Karpas-422 (cell line): Measurements from ENCODE around the gene CPT1C. TPM values are rescaled to one million over a fixed set of nuclear protein-coding genes. Genes with fewer than 3 reads are reported as not detected.

Source experiments
- DNase-seq: peaks from one replicate; pipeline ENCODE4 v3.0.0-alpha.2; 2015
- H2AFZ ChIP-seq: fragments of 200-600 bp; sonication (generic); 2 replicates; pipeline ENCODE4 v1.6.1; 2014; ENCODE audit warnings: antibody characterized with exemption, low read length, mixed read lengths
- H3K27ac ChIP-seq: fragments of 200-600 bp; sonication (generic); 2 replicates; pipeline ENCODE4 v1.5.1; 2014; ENCODE audit warnings: mild to moderate bottlenecking, low read length, moderate library complexity
- H3K27me3 ChIP-seq: fragments of 200-600 bp; sonication (generic); 2 replicates; pipeline ENCODE4 v1.6.1; 2014; ENCODE audit warnings: low read length, mixed read lengths
- H3K36me3 ChIP-seq: fragments of 200-600 bp; sonication (generic); 2 replicates; pipeline ENCODE4 v1.6.1; 2014; ENCODE audit warnings: low read length, mixed read lengths; ENCODE audit not compliant: insufficient read depth
- H3K4me1 ChIP-seq: fragments of 200-600 bp; sonication (generic); 2 replicates; pipeline ENCODE4 v1.6.1; 2014; ENCODE audit warnings: mild to moderate bottlenecking, low read length, mixed read lengths
- H3K4me2 ChIP-seq: fragments of 200-600 bp; sonication (generic); 2 replicates; pipeline ENCODE4 v1.6.1; 2014; ENCODE audit warnings: low read length, low read depth, mild to moderate bottlenecking; ENCODE audit not compliant: poor library complexity, severe bottlenecking
- H3K4me3 ChIP-seq: fragments of 200-600 bp; sonication (generic); 2 replicates; pipeline ENCODE4 v1.5.1; 2014; ENCODE audit warnings: mild to moderate bottlenecking, antibody characterized with exemption, low read length, mixed read lengths
- H3K79me2 ChIP-seq: fragments of 200-600 bp; sonication (generic); 2 replicates; pipeline ENCODE4 v1.6.1; 2014; ENCODE audit warnings: mild to moderate bottlenecking, low read length, mixed read lengths
- H3K9ac ChIP-seq: fragments of 200-600 bp; sonication (generic); 2 replicates; pipeline ENCODE4 v1.6.0; 2014; ENCODE audit warnings: low read length
- H3K9me2 ChIP-seq: fragments of 200-600 bp; sonication (generic), shearing (Covaris generic); replicated peaks from 2 replicates; pipeline ENCODE4 v1.6.0; 2014; ENCODE audit warnings: mild to moderate bottlenecking, low read length, moderate library complexity; ENCODE audit not compliant: insufficient read depth
- H3K9me3 ChIP-seq: fragments of 300-700, 200-600 bp; sonication (generic); 2 replicates; pipeline ENCODE4 v1.6.1; 2014; ENCODE audit warnings: low read length, mixed read lengths
- H4K20me1 ChIP-seq: fragments of 200-600 bp; sonication (generic); 2 replicates; pipeline ENCODE4 v1.6.1; 2014; ENCODE audit warnings: mild to moderate bottlenecking, antibody characterized with exemption, low read length, low read depth; ENCODE audit not compliant: insufficient read depth
- total RNA-seq: library from RNA; depleted of rRNA; stranded (reverse); fragments of >200 nt; shearing (Covaris generic); gene quantifications from 2 replicates; pipeline ENCODE4 v1.2.3, GENCODE V29; 2014; ENCODE audit warnings: low replicate concordance

The CPT1C gene
- total RNA-seq, 1 experiment from 2014 or later: 0.26 TPM

GRCh38 chr19:49657493-49658138 is 33.3 kb upstream of the CPT1C start:
- Histone ChIP-seq H3K79me2 (peaks cover 4% of the 10 kb centered on the region), H2AFZ (no peak overlapping the region), H3K36me3 (peaks cover 37% of the 10 kb centered on the region), H3K4me1 (no peaks in the 10 kb centered on the region), H3K4me3 (no peak overlapping the region), H3K27ac (no peak overlapping the region), H3K27me3 (no peaks in the 10 kb centered on the region), H3K9ac (no peak overlapping the region), H3K9me2 (no peaks in the 10 kb centered on the region), H3K9me3 (no peaks in the 10 kb centered on the region), H4K20me1 (peaks cover 26% of the 10 kb centered on the region), H3K4me2 (no peak overlapping the region)
- DNase-seq: no peak

GRCh38 chr19:49658139-49658517 is 32.8 kb upstream of the CPT1C start:
- Histone ChIP-seq H3K4me2 (no peak overlapping the region), H3K9me3 (no peaks in the 10 kb centered on the region), H3K27me3 (no peaks in the 10 kb centered on the region), H3K4me3 (no peak overlapping the region), H4K20me1 (peaks cover 22% of the 10 kb centered on the region), H3K36me3 (peaks cover 37% of the 10 kb centered on the region), H3K27ac (no peak overlapping the region), H3K9me2 (no peaks in the 10 kb centered on the region), H3K9ac (no peak overlapping the region), H3K4me1 (no peaks in the 10 kb centered on the region; the same call in 1 of the 2 replicates), H2AFZ (no peak overlapping the region), H3K79me2 (peaks cover 9% of the 10 kb centered on the region)
- no peak for DNase-seq

GRCh38 chr19:49658566-49659442 is 32.1 kb upstream of the CPT1C start:
- no peak overlapping the region for H3K27ac ChIP-seq
- no peaks in the 10 kb centered on the region for H3K9me2 ChIP-seq
- H3K9me3 ChIP-seq: no peaks in the 10 kb centered on the region
- no peak overlapping the region for H3K4me2 ChIP-seq
- H3K36me3 ChIP-seq: peaks cover 40% of the 10 kb centered on the region
- peaks cover 16% of the 10 kb centered on the region for H3K79me2 ChIP-seq
- H3K4me3 ChIP-seq: no peak overlapping the region
- peak; percentile 49 for DNase-seq
- no peak overlapping the region for H2AFZ ChIP-seq
- H3K4me1 ChIP-seq: peaks cover 7% of the 10 kb centered on the region
- no peak overlapping the region for H3K9ac ChIP-seq
- peaks cover 23% of the 10 kb centered on the region for H4K20me1 ChIP-seq
- no peaks in the 10 kb centered on the region for H3K27me3 ChIP-seq

- Histone ChIP-seq H3K36me3 (peaks cover 28% of the 10 kb centered on the region; the same call in 1 of the 2 replicates), H3K27ac (no peak overlapping the region), H3K79me2 (peaks cover 30% of the 10 kb centered on the region), H3K4me3 (no peak overlapping the region), H3K4me1 (peaks cover 12% of the 10 kb centered on the region), H3K4me2 (no peak overlapping the region), H3K9me3 (no peaks in the 10 kb centered on the region), H2AFZ (no peak overlapping the region), H4K20me1 (peaks cover 21% of the 10 kb centered on the region), H3K27me3 (no peaks in the 10 kb centered on the region), H3K9me2 (no peaks in the 10 kb centered on the region), H3K9ac (no peak overlapping the region)
- DNase-seq: no peak
Measured at GRCh38 chr19:49660338-49660961, 30.5 kb upstream of the CPT1C start.

DNA sequence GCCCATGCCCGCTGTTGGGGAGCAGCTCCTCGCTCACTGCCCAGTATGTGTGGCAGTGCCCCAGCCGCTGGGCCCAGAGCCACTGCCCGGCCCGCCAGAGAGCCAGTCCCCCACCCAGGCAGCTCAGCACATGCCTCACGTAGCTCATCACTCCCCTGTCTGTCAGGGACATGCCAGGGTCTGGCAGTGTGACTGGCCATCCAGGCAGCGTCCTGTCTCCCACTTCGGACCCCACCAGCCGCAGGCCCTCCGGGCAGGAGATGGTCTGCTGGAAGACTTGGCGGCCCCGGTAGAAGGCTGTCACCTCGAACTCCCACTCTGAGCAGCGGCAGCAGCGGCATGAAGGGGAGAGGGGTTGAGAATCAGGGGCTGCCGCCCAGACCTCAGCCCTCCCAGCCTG is 28.9 kb upstream of the CPT1C start:
- Histone ChIP-seq H3K9ac (no peak overlapping the region), H3K27ac (no peak overlapping the region)

GRCh38 chr19:49663224-49663623 is 27.7 kb upstream of the CPT1C start:
- no peaks in the 10 kb centered on the region for H3K27me3 ChIP-seq
- H4K20me1 ChIP-seq: peaks cover 21% of the 10 kb centered on the region
- no peak overlapping the region for H3K9ac ChIP-seq
- peak overlapping the region; percentile 75; the same call in 1 of the 2 replicates for H3K4me3 ChIP-seq
- no peak for DNase-seq
- H3K27ac ChIP-seq: no peak overlapping the region
- peak overlapping the region; percentile 91 for H3K4me2 ChIP-seq
- no peaks in the 10 kb centered on the region for H3K9me3 ChIP-seq
- no peak overlapping the region for H2AFZ ChIP-seq
- peaks cover 25% of the 10 kb centered on the region for H3K4me1 ChIP-seq
- H3K9me2 ChIP-seq: no peaks in the 10 kb centered on the region
- peaks cover 51% of the 10 kb centered on the region for H3K79me2 ChIP-seq
- H3K36me3 ChIP-seq: peaks cover 28% of the 10 kb centered on the region; the same call in 1 of the 2 replicates

More for the DNA sequence above, 28.9 kb upstream of the CPT1C start:
- Histone ChIP-seq H3K36me3 (peaks cover 28% of the 10 kb centered on the region; the same call in 1 of the 2 replicates), H3K9me3 (no peaks in the 10 kb centered on the region), H3K9me2 (no peaks in the 10 kb centered on the region), H4K20me1 (peaks cover 21% of the 10 kb centered on the region), H3K27me3 (no peaks in the 10 kb centered on the region), H3K4me2 (no peak overlapping the region), H3K79me2 (peaks cover 42% of the 10 kb centered on the region), H3K4me1 (peaks cover 17% of the 10 kb centered on the region), H3K4me3 (no peak overlapping the region), H2AFZ (no peak overlapping the region)
- DNase-seq: no peak

DNA sequence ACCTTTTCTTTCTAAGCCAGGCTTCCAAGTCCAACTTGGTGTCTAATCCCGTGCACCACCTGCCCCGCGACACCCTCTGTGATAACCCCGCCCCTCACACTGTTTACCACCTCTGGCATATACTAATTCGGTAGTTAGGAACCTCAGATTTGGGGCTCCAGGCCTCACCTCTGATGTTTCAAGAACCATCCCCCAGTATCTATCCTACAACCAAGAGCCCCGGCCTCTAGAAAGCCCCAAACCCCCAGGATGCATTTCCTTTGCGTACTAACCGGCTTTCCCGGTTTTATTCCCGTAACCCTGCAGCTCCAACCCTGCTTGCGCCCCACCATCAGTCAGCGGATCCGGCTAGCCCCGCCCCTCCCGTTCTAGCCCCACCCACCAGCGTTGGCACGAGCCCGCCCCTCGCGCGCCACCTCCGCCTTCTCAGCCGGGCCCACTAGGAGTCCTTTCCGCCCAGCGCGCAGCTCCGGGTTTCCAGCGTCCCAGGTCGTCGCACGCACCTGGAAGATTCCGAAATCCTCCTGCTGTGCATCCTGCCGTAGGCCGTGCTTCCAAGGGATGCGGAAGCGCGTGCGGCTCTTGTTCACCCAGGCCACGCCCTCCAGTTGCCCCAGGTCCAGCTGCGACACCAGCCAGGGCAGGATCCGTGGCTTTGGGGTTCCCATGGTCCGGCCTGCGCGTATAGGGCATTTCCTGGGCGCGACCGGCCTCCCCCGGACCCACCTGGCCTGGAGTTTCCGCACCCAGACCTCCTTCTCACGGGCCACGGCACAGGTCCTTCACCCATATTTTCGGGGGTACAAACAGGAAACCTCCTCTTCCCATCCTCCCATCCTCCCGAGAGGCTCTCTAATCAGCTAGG is 26.5 kb upstream of the CPT1C start:
- H3K4me3 ChIP-seq: peak overlapping the region; percentile 75
- no peaks in the 10 kb centered on the region for H3K27me3 ChIP-seq
- DNase-seq: peak; percentile 95
- peak overlapping the region; percentile 85 for H3K9ac ChIP-seq
- H3K4me1 ChIP-seq: peaks cover 25% of the 10 kb centered on the region
- H4K20me1 ChIP-seq: peaks cover 15% of the 10 kb centered on the region
- H3K9me2 ChIP-seq: no peaks in the 10 kb centered on the region
- H2AFZ ChIP-seq: no peak overlapping the region
- H3K79me2 ChIP-seq: peaks cover 51% of the 10 kb centered on the region
- peak overlapping the region; percentile 91 for H3K4me2 ChIP-seq
- H3K27ac ChIP-seq: peak overlapping the region; percentile 87
- H3K36me3 ChIP-seq: peaks cover 22% of the 10 kb centered on the region; the same call in 1 of the 2 replicates
- H3K9me3 ChIP-seq: no peaks in the 10 kb centered on the region
